H9 (cell line): ENCODE data around the gene RND3. TPM values are rescaled to one million over a fixed set of nuclear protein-coding genes. Genes with fewer than 3 reads are reported as not detected.

Source experiments
- DNase-seq: peaks from one replicate; pipeline ENCODE4 v3.0.0-alpha.2; 2017
- H2AFZ ChIP-seq: one replicate; pipeline ENCODE4 v1.6.1; 2013; ENCODE audit warnings: mild to moderate bottlenecking, low read length, control low read depth, moderate library complexity
- H2AK5ac ChIP-seq: 2 replicates; pipeline ENCODE4 v1.6.1; 2013; ENCODE audit warnings: low read length, control low read depth, mixed read lengths; ENCODE audit not compliant: insufficient read length
- H2BK120ac ChIP-seq: one replicate; pipeline ENCODE4 v1.6.1; 2013; ENCODE audit warnings: low read depth, mild to moderate bottlenecking, low read length, control low read depth, inconsistent platforms; ENCODE audit not compliant: poor library complexity, severe bottlenecking
- H2BK12ac ChIP-seq: 2 replicates; pipeline ENCODE4 v1.6.1; 2013; ENCODE audit warnings: low read length, control low read depth, mixed read lengths, low read depth; ENCODE audit not compliant: insufficient read length
- H2BK15ac ChIP-seq: 2 replicates; pipeline ENCODE4 v1.6.1; 2013; ENCODE audit warnings: low read depth, low read length, control low read depth
- H2BK20ac ChIP-seq: one replicate; pipeline ENCODE4 v1.6.1; 2013; ENCODE audit warnings: low read depth, mild to moderate bottlenecking, low read length, control low read depth, inconsistent platforms; ENCODE audit not compliant: poor library complexity, severe bottlenecking
- H2BK5ac ChIP-seq: 2 replicates; pipeline ENCODE4 v1.6.1; 2013; ENCODE audit warnings: low read length, control low read depth, mixed read lengths; ENCODE audit not compliant: insufficient read length
- H3K14ac ChIP-seq: 2 replicates; pipeline ENCODE4 v1.6.1; 2013; ENCODE audit warnings: low read length, control low read depth; ENCODE audit not compliant: insufficient read depth
- H3K18ac ChIP-seq: 2 replicates; pipeline ENCODE4 v1.6.1; 2013; ENCODE audit warnings: low read depth, mild to moderate bottlenecking, mixed read lengths, low read length, control low read depth; ENCODE audit not compliant: insufficient read length
- H3K23ac ChIP-seq: 2 replicates; pipeline ENCODE4 v1.6.1; 2013; ENCODE audit warnings: low read length, control low read depth, mixed read lengths, low read depth; ENCODE audit not compliant: insufficient read length
- H3K23me2 ChIP-seq: 2 replicates; pipeline ENCODE4 v1.6.1; 2013; ENCODE audit warnings: low read depth, mild to moderate bottlenecking, mixed read lengths, low read length, control low read depth; ENCODE audit not compliant: insufficient read length, poor library complexity, severe bottlenecking
- H3K27ac ChIP-seq: 2 replicates; pipeline ENCODE4 v1.5.1; 2013; ENCODE audit warnings: low read length, control low read depth, mixed read lengths, low read depth; ENCODE audit not compliant: insufficient read length
- H3K27me3 ChIP-seq: 2 replicates; pipeline ENCODE4 v1.6.1; 2013; ENCODE audit warnings: low read length, control low read depth, inconsistent platforms; ENCODE audit not compliant: insufficient read depth
- H3K4ac ChIP-seq: 2 replicates; pipeline ENCODE4 v1.6.1; 2013; ENCODE audit warnings: low read depth, mild to moderate bottlenecking, control low read depth, inconsistent platforms, low read length, moderate library complexity
- H3K4me1 ChIP-seq: 2 replicates; pipeline ENCODE4 v1.6.1; 2013; ENCODE audit warnings: low read length, control low read depth, inconsistent platforms; ENCODE audit not compliant: insufficient read depth
- H3K4me2 ChIP-seq: 2 replicates; pipeline ENCODE4 v1.6.1; 2013; ENCODE audit warnings: low read length, control low read depth, mixed read lengths; ENCODE audit not compliant: insufficient read length, insufficient read depth
- H3K56ac ChIP-seq: 2 replicates; pipeline ENCODE4 v1.6.1; 2013; ENCODE audit warnings: low read depth, mild to moderate bottlenecking, mixed read lengths, low read length, control low read depth; ENCODE audit not compliant: insufficient read length
- H3K79me1 ChIP-seq: 2 replicates; pipeline ENCODE4 v1.6.1; 2013; ENCODE audit warnings: low read depth, mild to moderate bottlenecking, moderate library complexity, low read length, control low read depth, inconsistent platforms; ENCODE audit not compliant: insufficient read depth, poor library complexity, severe bottlenecking
- H3K79me2 ChIP-seq: 2 replicates; pipeline ENCODE4 v1.6.1; 2013; ENCODE audit warnings: low read length, control low read depth, inconsistent platforms; ENCODE audit not compliant: insufficient read depth
- H3K9ac ChIP-seq: 2 replicates; pipeline ENCODE4 v1.6.1; 2013; ENCODE audit warnings: low read length, control low read depth, mixed read lengths; ENCODE audit not compliant: insufficient read length; ENCODE audit errors: extremely low read depth
- H3K9me3 ChIP-seq: one replicate; pipeline ENCODE4 v1.6.1; 2013; ENCODE audit warnings: low read depth, low read length, inconsistent platforms; ENCODE audit not compliant: control insufficient read depth
- H3T11ph ChIP-seq: one replicate; pipeline ENCODE4 v1.6.1; 2013; ENCODE audit warnings: mild to moderate bottlenecking, low read length, control low read depth, inconsistent platforms
- H4K20me1 ChIP-seq: one replicate; pipeline ENCODE4 v1.6.1; 2013; ENCODE audit not compliant: control insufficient read depth, insufficient read length, insufficient read depth
- H4K5ac ChIP-seq: 2 replicates; pipeline ENCODE4 v1.6.1; 2013; ENCODE audit warnings: low read depth, mild to moderate bottlenecking, mixed read lengths, low read length, control low read depth; ENCODE audit not compliant: insufficient read length
- H4K8ac ChIP-seq: replicated peaks from 2 replicates; pipeline ENCODE4 v1.6.1; 2013; ENCODE audit warnings: low read length, control low read depth, mixed read lengths, low read depth; ENCODE audit not compliant: insufficient read length
- H4K91ac ChIP-seq: 2 replicates; pipeline ENCODE4 v1.6.1; 2013; ENCODE audit warnings: low read depth, mild to moderate bottlenecking, moderate library complexity, mixed read lengths, low read length, control low read depth; ENCODE audit not compliant: insufficient read length
- H3K27ac Mint-ChIP-seq, 3 experiments: 2 replicates in 2 of 3; 3 replicates in 1 of 3; pipeline ENCODE4 v1.8.0; 2020 to 2021; ENCODE audit warnings: mixed read lengths in 3 of 3, mild to moderate bottlenecking in 1 of 3, moderate library complexity in 1 of 3
- H3K27me3 Mint-ChIP-seq: 2 replicates; pipeline ENCODE4 v1.8.0; 2021; ENCODE audit warnings: low read depth, mild to moderate bottlenecking, moderate library complexity, mixed read lengths
- H3K36me3 Mint-ChIP-seq, 3 experiments: 2 replicates in 2 of 3; 3 replicates in 1 of 3; pipeline ENCODE4 v1.8.0; 2020 to 2021; ENCODE audit warnings: low read depth in 3 of 3, mixed read lengths in 3 of 3; ENCODE audit not compliant: insufficient read depth in 1 of 3
- H3K4me1 Mint-ChIP-seq, 2 experiments: 2 replicates each; pipeline ENCODE4 v1.8.0; 2020; ENCODE audit warnings: mixed read lengths in 2 of 2
- H3K4me3 Mint-ChIP-seq, 2 experiments: 2 replicates in 1 of 2; 3 replicates in 1 of 2; pipeline ENCODE4 v1.8.0; 2020 to 2021; ENCODE audit warnings: mild to moderate bottlenecking in 2 of 2, mixed read lengths in 2 of 2, moderate library complexity in 1 of 2
- H3K9me3 Mint-ChIP-seq, 2 experiments: 2 replicates in 1 of 2; 3 replicates in 1 of 2; pipeline ENCODE4 v1.8.0; 2020; ENCODE audit warnings: mild to moderate bottlenecking in 2 of 2, mixed read lengths in 2 of 2, moderate library complexity in 1 of 2
- CTCF ChIP-seq: fragments of 200-600 bp; sonication (generic); conservative IDR thresholded peaks from 3 replicates; pipeline ENCODE4 v1.8.0; 2021; ENCODE audit warnings: antibody characterized with exemption, mild to moderate bottlenecking
- WGBS: extraction: QIAGEN DNeasy Blood & Tissue Kit; methylation state at CpG from one replicate; pipeline ENCODE4 v1.1.7; 2013; ENCODE audit warnings: missing lambda C conversion rate, low lambda C conversion rate, mixed read lengths; ENCODE audit not compliant: insufficient read length; ENCODE audit errors: extremely low coverage; 5-methylcytosine and 5-hydroxymethylcytosine counted together
- total RNA-seq: library from RNA; stranded (reverse); gene quantifications from 2 replicates; pipeline ENCODE4 v1.2.1, GENCODE V29; 2021

RND3 gene
- total RNA-seq, 1 experiment from 2014 or later: 62.6 TPM

GRCh38 chr2:150485871-150486538 lies 1.5 kb downstream of the RND3 start:
- H3K9ac ChIP-seq: peak overlapping the region; percentile 93
- no peak for TF ChIP-seq CTCF
- peaks cover 50% of the 10 kb centered on the region for H3K79me2 ChIP-seq
- H3K18ac ChIP-seq: peak overlapping the region; percentile 22
- Mint-ChIP-seq H3K4me1 (peaks cover 33% of the 10 kb centered on the region in 2 experiments), H3K36me3 (peaks cover 1 to 38% (median 22%) of the 10 kb centered on the region in 3 experiments; a peak in 5 of 7 replicates), H3K27ac (peak overlapping the region; percentile 73 to 96 (median 93); a peak in 5 of 7 replicates), H3K4me3 (peak overlapping the region; percentile 93 to 99), H3K27me3 (no peaks in the 10 kb centered on the region; the same call in 1 of the 2 replicates), H3K9me3 (peaks cover 0 to 6% of the 10 kb centered on the region in 2 experiments; a peak in 3 of 5 replicates)
- no peak overlapping the region for H3T11ph ChIP-seq
- H3K23ac ChIP-seq: no peak overlapping the region
- H2AK5ac ChIP-seq: no peak overlapping the region
- no peak overlapping the region for H2BK15ac ChIP-seq
- no peak overlapping the region for H3K27ac ChIP-seq
- H3K4me1 ChIP-seq: peaks cover 14% of the 10 kb centered on the region
- no peaks in the 10 kb centered on the region for H3K27me3 ChIP-seq
- no peak overlapping the region for H3K4ac ChIP-seq
- H3K4me2 ChIP-seq: peak overlapping the region; percentile 94
- H2BK5ac ChIP-seq: no peak overlapping the region
- no peak overlapping the region for H4K8ac ChIP-seq
- H4K5ac ChIP-seq: no peak overlapping the region
- no peak overlapping the region for H2BK20ac ChIP-seq
- peaks cover 5% of the 10 kb centered on the region for H3K79me1 ChIP-seq
- H3K56ac ChIP-seq: no peak overlapping the region
- peaks cover 8% of the 10 kb centered on the region for H3K23me2 ChIP-seq
- no peak overlapping the region for H2BK120ac ChIP-seq
- no peaks in the 10 kb centered on the region for H4K20me1 ChIP-seq
- WGBS: no CpG with 5 or more reads among the region's 62 CpGs
- no peak overlapping the region for H2AFZ ChIP-seq
- peak; percentile 62 for DNase-seq
- H4K91ac ChIP-seq: no peak overlapping the region
- H3K14ac ChIP-seq: peak overlapping the region; percentile 79
- no peaks in the 10 kb centered on the region for H3K9me3 ChIP-seq
- no peak overlapping the region for H2BK12ac ChIP-seq
